Measurements from ENCODE around the gene TBC1D2.

The TBC1D2 gene

GRCh38 chr9:98168153-98168780 lies 87.2 kb downstream of the TBC1D2 start:
- Mint-ChIP-seq H3K27ac (no peak overlapping the region), H3K9me3 (no peaks in the 10 kb centered on the region), H3K36me3 (ENCODE audit: low read depth) (no peaks in the 10 kb centered on the region), H3K4me3 (no peak overlapping the region), H3K4me1 (peaks cover 9% of the 10 kb centered on the region), H3K27me3 (ENCODE audit: low read depth) (peaks cover 18% of the 10 kb centered on the region)
- no peak for TF ChIP-seq CTCF (IDR thresholded peaks at IDR 0.05; ENCODE audit: unreplicated experiment in 3 of 3)

GRCh38 chr9:98164912-98165311 lies 90.5 kb downstream of the TBC1D2 start:
- H3K4me1 Mint-ChIP-seq, result no peaks in the 10 kb centered on the region

GRCh38 chr9:98162613-98163012 lies 92.8 kb downstream of the TBC1D2 start:
- TF ChIP-seq CTCF (IDR thresholded peaks at IDR 0.05; ENCODE audit: unreplicated experiment in 3 of 3), result no peak
- H3K27me3 Mint-ChIP-seq (ENCODE audit: low read depth), result peaks cover 13% of the 10 kb centered on the region
- no peaks in the 10 kb centered on the region for H3K9me3 Mint-ChIP-seq
- no peaks in the 10 kb centered on the region for H3K4me1 Mint-ChIP-seq
- no peak overlapping the region for H3K4me3 Mint-ChIP-seq
- no peaks in the 10 kb centered on the region for H3K36me3 Mint-ChIP-seq (ENCODE audit: low read depth)
- no peak overlapping the region for H3K27ac Mint-ChIP-seq

More at GRCh38 chr9:98164912-98165311, 90.5 kb downstream of the TBC1D2 start:
- H3K4me3 Mint-ChIP-seq, result no peak overlapping the region
- H3K9me3 Mint-ChIP-seq, result no peaks in the 10 kb centered on the region
- H3K27me3 Mint-ChIP-seq (ENCODE audit: low read depth), result peaks cover 10% of the 10 kb centered on the region
- TF ChIP-seq CTCF (IDR thresholded peaks at IDR 0.05; ENCODE audit: unreplicated experiment in 3 of 3), result no peak
- H3K36me3 Mint-ChIP-seq (ENCODE audit: low read depth), result no peaks in the 10 kb centered on the region
- H3K27ac Mint-ChIP-seq, result no peak overlapping the region

GRCh38 chr9:98161851-98162250 lies 93.6 kb downstream of the TBC1D2 start:
- Mint-ChIP-seq H3K27ac (no peak overlapping the region), H3K36me3 (ENCODE audit: low read depth) (no peaks in the 10 kb centered on the region), H3K9me3 (no peaks in the 10 kb centered on the region), H3K4me1 (no peaks in the 10 kb centered on the region), H3K27me3 (ENCODE audit: low read depth) (peaks cover 10% of the 10 kb centered on the region), H3K4me3 (no peak overlapping the region)
- TF ChIP-seq CTCF (IDR thresholded peaks at IDR 0.05; ENCODE audit: unreplicated experiment in 3 of 3), result no peak

GRCh38 chr9:98159790-98160189 lies 95.7 kb downstream of the TBC1D2 start:
- no peak for TF ChIP-seq CTCF (IDR thresholded peaks at IDR 0.05; ENCODE audit: unreplicated experiment in 3 of 3)
- peaks cover 7% of the 10 kb centered on the region for H3K27me3 Mint-ChIP-seq (ENCODE audit: low read depth)
- no peak overlapping the region for H3K27ac Mint-ChIP-seq
- no peaks in the 10 kb centered on the region for H3K36me3 Mint-ChIP-seq (ENCODE audit: low read depth)
- no peaks in the 10 kb centered on the region for H3K9me3 Mint-ChIP-seq
- no peak overlapping the region for H3K4me3 Mint-ChIP-seq
- H3K4me1 Mint-ChIP-seq, result no peaks in the 10 kb centered on the region

GRCh38 chr9:98159301-98159700 lies 96.1 kb downstream of the TBC1D2 start:
- Mint-ChIP-seq H3K27ac (no peak overlapping the region), H3K4me3 (no peak overlapping the region), H3K4me1 (no peaks in the 10 kb centered on the region), H3K36me3 (ENCODE audit: low read depth) (no peaks in the 10 kb centered on the region), H3K27me3 (ENCODE audit: low read depth) (peaks cover 7% of the 10 kb centered on the region), H3K9me3 (no peaks in the 10 kb centered on the region)
- no peak for TF ChIP-seq CTCF (IDR thresholded peaks at IDR 0.05; ENCODE audit: unreplicated experiment in 3 of 3)

Measured in nephron (organoid).